ENCODE data around the gene PPP2R5D. TPM values are rescaled to one million over a fixed set of nuclear protein-coding genes. Genes with fewer than 3 reads are reported as not detected.

PPP2R5D gene
- total RNA-seq, 1 experiment from 2014 or later, result 53.5 TPM

GRCh38 chr6:43047998-43048397 is 63.6 kb downstream of the PPP2R5D start:
- no CpG with 5 or more reads among the region's 7 CpGs for WGBS (ENCODE audit: extremely low coverage, insufficient read length, low lambda C conversion rate)
- Histone ChIP-seq H3K4me1 (ENCODE audit: insufficient read depth, low read length) (no peaks in the 10 kb centered on the region), H3K79me1 (ENCODE audit: insufficient read depth, low read depth, low read length, poor library complexity, severe bottlenecking) (no peaks in the 10 kb centered on the region), H3K27ac (ENCODE audit: insufficient read length, low read depth, low read length) (no peak overlapping the region), H2BK20ac (ENCODE audit: low read depth, low read length, poor library complexity, severe bottlenecking) (no peak overlapping the region), H3K4me2 (ENCODE audit: insufficient read depth, insufficient read length, low read length) (no peak overlapping the region), H3K18ac (ENCODE audit: insufficient read length, low read depth, low read length) (no peak overlapping the region), H3K9me3 (ENCODE audit: control insufficient read depth, low read depth, low read length) (no peaks in the 10 kb centered on the region), H2BK12ac (ENCODE audit: insufficient read length, low read depth, low read length) (no peak overlapping the region), H4K91ac (ENCODE audit: insufficient read length, low read depth, low read length) (no peak overlapping the region), H4K20me1 (ENCODE audit: control insufficient read depth, insufficient read depth, insufficient read length) (no peaks in the 10 kb centered on the region), H4K8ac (replicated peaks; ENCODE audit: insufficient read length, low read depth, low read length) (no peak overlapping the region), H2BK15ac (ENCODE audit: low read depth, low read length) (no peak overlapping the region), H4K5ac (ENCODE audit: insufficient read length, low read depth, low read length) (no peak overlapping the region), H2AFZ (ENCODE audit: low read length) (no peak overlapping the region), H3K4ac (ENCODE audit: low read depth, low read length) (no peak overlapping the region), H3T11ph (ENCODE audit: low read length) (no peak overlapping the region), H3K27me3 (ENCODE audit: insufficient read depth, low read length) (no peaks in the 10 kb centered on the region), H3K79me2 (ENCODE audit: insufficient read depth, low read length) (no peaks in the 10 kb centered on the region), H3K23me2 (ENCODE audit: insufficient read length, low read depth, low read length, poor library complexity, severe bottlenecking) (peaks cover 3% of the 10 kb centered on the region), H3K56ac (ENCODE audit: insufficient read length, low read depth, low read length) (no peak overlapping the region), H2BK5ac (ENCODE audit: insufficient read length, low read length) (no peak overlapping the region), H3K23ac (ENCODE audit: insufficient read length, low read depth, low read length) (no peak overlapping the region), H3K14ac (ENCODE audit: insufficient read depth, low read length) (no peak overlapping the region), H2AK5ac (ENCODE audit: insufficient read length, low read length) (no peak overlapping the region), H2BK120ac (ENCODE audit: low read depth, low read length, poor library complexity, severe bottlenecking) (no peak overlapping the region), H3K9ac (ENCODE audit: extremely low read depth, insufficient read length, low read length) (no peak overlapping the region)
- Mint-ChIP-seq H3K4me3 (no peak overlapping the region; a peak in 1 of 5 replicates), H3K9me3 (no peaks in the 10 kb centered on the region; a peak in 1 of 5 replicates), H3K27ac (no peak overlapping the region), H3K4me1 (peaks cover 14 to 16% of the 10 kb centered on the region in 2 experiments), H3K36me3 (ENCODE audit: insufficient read depth in 1 of 3, low read depth in 3 of 3) (peaks cover 23 to 80% (median 78%) of the 10 kb centered on the region in 3 experiments), H3K27me3 (ENCODE audit: low read depth) (no peaks in the 10 kb centered on the region; the same call in 1 of the 2 replicates)
- TF ChIP-seq CTCF (conservative IDR thresholded peaks at IDR 0.05), result no peak
- DNase-seq, result peak; percentile 19

Measured in H9 (cell line).